ENCODE measurements around the gene OR10K1. TPM values are rescaled to one million over a fixed set of nuclear protein-coding genes. Genes with fewer than 3 reads are reported as not detected.
A peak's percentile ranks its signal among the peaks of the same experiment; 100 is the strongest.

OR10K1 gene
- total and polyA plus RNA-seq, 4 experiments from 2014 or later = not detected

- H3K27me3 Mint-ChIP-seq = peaks cover 7 to 8% of the 10 kb centered on the region in 2 donors
- no peaks in the 10 kb centered on the region for H3K9me3 Mint-ChIP-seq
- H3K27ac ChIP-seq (ENCODE audit: low read depth, low read length) = no peak overlapping the region
- DNase-seq = no peak
- H3K27ac Mint-ChIP-seq = no peak overlapping the region
- no peaks in the 10 kb centered on the region for H3K27me3 ChIP-seq (ENCODE audit: insufficient read depth, low read length)
- H3K36me3 ChIP-seq (ENCODE audit: insufficient read depth, low read length) = no peaks in the 10 kb centered on the region
- H3K4me3 ChIP-seq (ENCODE audit: low read length in 2 of 2) = no peak overlapping the region
- no peaks in the 10 kb centered on the region for H3K4me1 Mint-ChIP-seq
- H3K4me3 Mint-ChIP-seq = no peak overlapping the region
- H3K9me3 ChIP-seq (ENCODE audit: control insufficient read depth in 1 of 2, low read length in 2 of 2) = no peaks in the 10 kb centered on the region
- POLR2A ChIA-PET (ENCODE audit: partially characterized antibody) = no interaction called here
- no peaks in the 10 kb centered on the region for H3K4me1 ChIP-seq (ENCODE audit: insufficient read depth, low read length)
- H3K36me3 Mint-ChIP-seq = no peaks in the 10 kb centered on the region
- CTCF ChIA-PET (ENCODE audit: partially characterized antibody) = no interaction called here
- intact Hi-C loops (cut with micrococcal nuclease) = no loop called here
Measured at GRCh38 chr1:158493054-158493453, 31.4 kb downstream of the OR10K1 start.

GRCh38 chr1:158494796-158495195 is 33.2 kb downstream of the OR10K1 start:
- POLR2A ChIA-PET (ENCODE audit: partially characterized antibody) = no interaction called here
- Histone ChIP-seq H3K27ac (ENCODE audit: low read depth, low read length) (no peak overlapping the region), H3K9me3 (ENCODE audit: control insufficient read depth in 1 of 2, low read length in 2 of 2) (no peaks in the 10 kb centered on the region), H3K36me3 (ENCODE audit: insufficient read depth, low read length) (no peaks in the 10 kb centered on the region), H3K4me3 (ENCODE audit: low read length in 2 of 2) (no peak overlapping the region), H3K4me1 (ENCODE audit: insufficient read depth, low read length) (no peaks in the 10 kb centered on the region), H3K27me3 (ENCODE audit: insufficient read depth, low read length) (no peaks in the 10 kb centered on the region)
- no peak overlapping the region for H3K27ac Mint-ChIP-seq
- H3K36me3 Mint-ChIP-seq = no peaks in the 10 kb centered on the region
- H3K4me1 Mint-ChIP-seq = no peaks in the 10 kb centered on the region
- no peak overlapping the region for H3K4me3 Mint-ChIP-seq
- intact Hi-C loops (cut with micrococcal nuclease) = no loop called here
- H3K27me3 Mint-ChIP-seq = peaks cover 5 to 10% of the 10 kb centered on the region in 2 donors
- CTCF ChIA-PET (ENCODE audit: partially characterized antibody) = no interaction called here
- DNase-seq = no peak
- no peaks in the 10 kb centered on the region for H3K9me3 Mint-ChIP-seq

GRCh38 chr1:158496374-158496773 is 34.7 kb downstream of the OR10K1 start:
- ChIA-PET POLR2A (ENCODE audit: partially characterized antibody) (no interaction called here), CTCF (ENCODE audit: partially characterized antibody) (interaction anchor here (1.3 kb wide), 1 partner anchor 293 kb away, joined by 9 read pairs; no protein-coding TSS in a partner anchor)
- H3K36me3 ChIP-seq (ENCODE audit: insufficient read depth, low read length) = no peaks in the 10 kb centered on the region
- Mint-ChIP-seq H3K36me3 (no peaks in the 10 kb centered on the region), H3K9me3 (peaks cover 0 to 2% (median 0%) of the 10 kb centered on the region in 8 donors), H3K27ac (no peak overlapping the region), H3K27me3 (peaks cover 11 to 16% of the 10 kb centered on the region in 2 donors), H3K4me3 (no peak overlapping the region), H3K4me1 (no peaks in the 10 kb centered on the region)
- H3K27ac ChIP-seq (ENCODE audit: low read depth, low read length) = no peak overlapping the region
- intact Hi-C loops (cut with micrococcal nuclease) = no loop called here
- DNase-seq = no peak
- no peaks in the 10 kb centered on the region for H3K27me3 ChIP-seq (ENCODE audit: insufficient read depth, low read length)
- H3K4me3 ChIP-seq (ENCODE audit: low read length in 2 of 2) = no peak overlapping the region
- no peaks in the 10 kb centered on the region for H3K9me3 ChIP-seq (ENCODE audit: control insufficient read depth in 1 of 2, low read length in 2 of 2)
- H3K4me1 ChIP-seq (ENCODE audit: insufficient read depth, low read length) = no peaks in the 10 kb centered on the region

- ChIA-PET POLR2A (ENCODE audit: partially characterized antibody) (no interaction called here), CTCF (ENCODE audit: partially characterized antibody) (interaction anchor here (0.7 to 2.8 kb wide), 9 partner anchors 9 to 583 kb away, joined by 3 to 12 read pairs (median 5); partner anchors contain the start of gene AIM2)
- Mint-ChIP-seq H3K9me3 (peaks cover 0 to 12% (median 6%) of the 10 kb centered on the region in 8 donors), H3K27me3 (peaks cover 11 to 32% of the 10 kb centered on the region in 2 donors), H3K4me1 (no peaks in the 10 kb centered on the region), H3K36me3 (peaks cover 0 to 3% of the 10 kb centered on the region in 2 donors), H3K27ac (no peak overlapping the region), H3K4me3 (no peak overlapping the region)
- no peaks in the 10 kb centered on the region for H3K27me3 ChIP-seq (ENCODE audit: insufficient read depth, low read length)
- peak in 4 of 5 donors; percentile 18 to 35 (median 24) for DNase-seq
- H3K4me1 ChIP-seq (ENCODE audit: insufficient read depth, low read length) = no peaks in the 10 kb centered on the region
- no peaks in the 10 kb centered on the region for H3K36me3 ChIP-seq (ENCODE audit: insufficient read depth, low read length)
- intact Hi-C loops (cut with micrococcal nuclease) = loop anchor here (1.0 kb wide), 2 partner anchors 492 to 583 kb away; no protein-coding TSS in a partner anchor
- no peak overlapping the region for H3K27ac ChIP-seq (ENCODE audit: low read depth, low read length)
- no peak overlapping the region for H3K4me3 ChIP-seq (ENCODE audit: low read length in 2 of 2)
- no peaks in the 10 kb centered on the region for H3K9me3 ChIP-seq (ENCODE audit: control insufficient read depth in 1 of 2, low read length in 2 of 2)
Measured at GRCh38 chr1:158506369-158506987, 44.8 kb downstream of the OR10K1 start.

GRCh38 chr1:158507511-158507910 is 45.9 kb downstream of the OR10K1 start:
- no peak for DNase-seq
- intact Hi-C loops (cut with micrococcal nuclease) = no loop called here
- Mint-ChIP-seq H3K27ac (no peak overlapping the region), H3K9me3 (peaks cover 0 to 7% (median 2%) of the 10 kb centered on the region in 8 donors), H3K36me3 (no peaks in the 10 kb centered on the region), H3K27me3 (peaks cover 12 to 27% of the 10 kb centered on the region in 2 donors), H3K4me3 (no peak overlapping the region), H3K4me1 (no peaks in the 10 kb centered on the region)
- no peaks in the 10 kb centered on the region for H3K27me3 ChIP-seq (ENCODE audit: insufficient read depth, low read length)
- no peaks in the 10 kb centered on the region for H3K9me3 ChIP-seq (ENCODE audit: control insufficient read depth in 1 of 2, low read length in 2 of 2)
- POLR2A ChIA-PET (ENCODE audit: partially characterized antibody) = no interaction called here
- no peak overlapping the region for H3K4me3 ChIP-seq (ENCODE audit: low read length in 2 of 2)
- CTCF ChIA-PET (ENCODE audit: partially characterized antibody) = interaction anchor here (1.1 to 1.8 kb wide), 3 partner anchors 8 to 582 kb away, joined by 3 to 5 read pairs (median 4); no protein-coding TSS in a partner anchor
- H3K36me3 ChIP-seq (ENCODE audit: insufficient read depth, low read length) = no peaks in the 10 kb centered on the region
- H3K4me1 ChIP-seq (ENCODE audit: insufficient read depth, low read length) = no peaks in the 10 kb centered on the region
- no peak overlapping the region for H3K27ac ChIP-seq (ENCODE audit: low read depth, low read length)

GRCh38 chr1:158509471-158510156 is 48.0 kb downstream of the OR10K1 start:
- peaks cover 0 to 5% (median 0%) of the 10 kb centered on the region in 8 donors for H3K9me3 Mint-ChIP-seq
- H3K36me3 Mint-ChIP-seq = no peaks in the 10 kb centered on the region
- no peak for DNase-seq
- H3K36me3 ChIP-seq (ENCODE audit: insufficient read depth, low read length) = no peaks in the 10 kb centered on the region
- ChIA-PET CTCF (ENCODE audit: partially characterized antibody) (no interaction called here), POLR2A (ENCODE audit: partially characterized antibody) (no interaction called here)
- no peaks in the 10 kb centered on the region for H3K4me1 ChIP-seq (ENCODE audit: insufficient read depth, low read length)
- no peaks in the 10 kb centered on the region for H3K4me1 Mint-ChIP-seq
- H3K27ac Mint-ChIP-seq = no peak overlapping the region
- peaks cover 8 to 28% of the 10 kb centered on the region in 2 donors for H3K27me3 Mint-ChIP-seq
- H3K9me3 ChIP-seq (ENCODE audit: control insufficient read depth in 1 of 2, low read length in 2 of 2) = no peaks in the 10 kb centered on the region
- no peak overlapping the region for H3K27ac ChIP-seq (ENCODE audit: low read depth, low read length)
- intact Hi-C loops (cut with micrococcal nuclease) = no loop called here
- no peak overlapping the region for H3K4me3 ChIP-seq (ENCODE audit: low read length in 2 of 2)
- H3K4me3 Mint-ChIP-seq = no peak overlapping the region
- no peaks in the 10 kb centered on the region for H3K27me3 ChIP-seq (ENCODE audit: insufficient read depth, low read length)

- no peak overlapping the region for H3K27ac Mint-ChIP-seq
- H3K4me3 Mint-ChIP-seq = no peak overlapping the region
- Histone ChIP-seq H3K36me3 (ENCODE audit: insufficient read depth, low read length) (no peaks in the 10 kb centered on the region), H3K9me3 (ENCODE audit: control insufficient read depth in 1 of 2, low read length in 2 of 2) (no peaks in the 10 kb centered on the region), H3K27ac (ENCODE audit: low read depth, low read length) (no peak overlapping the region), H3K4me1 (ENCODE audit: insufficient read depth, low read length) (no peaks in the 10 kb centered on the region), H3K27me3 (ENCODE audit: insufficient read depth, low read length) (no peaks in the 10 kb centered on the region), H3K4me3 (ENCODE audit: low read length in 2 of 2) (no peak overlapping the region)
- H3K36me3 Mint-ChIP-seq = no peaks in the 10 kb centered on the region
- H3K4me1 Mint-ChIP-seq = no peaks in the 10 kb centered on the region
- DNase-seq = no peak
- intact Hi-C loops (cut with micrococcal nuclease) = no loop called here
- peaks cover 4 to 18% of the 10 kb centered on the region in 2 donors for H3K27me3 Mint-ChIP-seq
- H3K9me3 Mint-ChIP-seq = no peaks in the 10 kb centered on the region
- ChIA-PET CTCF (ENCODE audit: partially characterized antibody) (no interaction called here), POLR2A (ENCODE audit: partially characterized antibody) (no interaction called here)
Measured at GRCh38 chr1:158516966-158517365, 55.3 kb downstream of the OR10K1 start.

All from CD4-positive, alpha-beta memory T cell (primary cell).